ENCODE results near the gene BTBD3.

- TF ChIP-seq CTCF (IDR thresholded peaks at IDR 0.05) (no peak), POLR2A (IDR thresholded peaks at IDR 0.05) (no peak)
Measured at GRCh38 chr20:11888648-11889047, 29.0 kb upstream of the BTBD3 start.
